DOHH2 (cell line): Measurements from ENCODE around the gene SPATA17.
"Not testable (repeated sequence)": the region's sequence is repeated elsewhere in the genome, so short reads cannot be mapped to it uniquely, and the experiment has no call there.

Experiments used
- H3F3A ChIP-seq: fragments of 200-600 bp; sonication (generic), shearing (Covaris generic); 2 replicates; pipeline ENCODE4 v1.6.0; 2016; ENCODE audit warnings: antibody characterized with exemption, mild to moderate bottlenecking; ENCODE audit not compliant: control insufficient read depth, insufficient read depth
- H3K27ac ChIP-seq: fragments of 200-600 bp; sonication (generic); 2 replicates; pipeline ENCODE4 v1.5.1; 2014; ENCODE audit warnings: low read depth, mild to moderate bottlenecking, low read length, moderate library complexity
- H3K27me3 ChIP-seq: fragments of 200-600 bp; sonication (generic); 2 replicates; pipeline ENCODE4 v1.6.1; 2014; ENCODE audit warnings: mild to moderate bottlenecking, low read length, mixed read lengths; ENCODE audit not compliant: control insufficient read depth
- H3K36me3 ChIP-seq: fragments of 200-600 bp; sonication (generic); 2 replicates; pipeline ENCODE4 v1.6.1; 2014; ENCODE audit warnings: mild to moderate bottlenecking, low read length, moderate library complexity, mixed read lengths; ENCODE audit not compliant: control insufficient read depth
- H3K4me1 ChIP-seq: fragments of 200-600 bp; sonication (generic); 2 replicates; pipeline ENCODE4 v1.6.1; 2014; ENCODE audit warnings: mild to moderate bottlenecking, low read length, mixed read lengths; ENCODE audit not compliant: control insufficient read depth
- H3K4me2 ChIP-seq: fragments of 200-600 bp; sonication (generic); 2 replicates; pipeline ENCODE4 v1.6.0; 2014; ENCODE audit warnings: mild to moderate bottlenecking, low read length, moderate library complexity
- H3K4me3 ChIP-seq: fragments of 200-600 bp; sonication (generic); 2 replicates; pipeline ENCODE4 v1.5.1; 2014; ENCODE audit warnings: mild to moderate bottlenecking, low read length, mixed read lengths
- H3K79me2 ChIP-seq: fragments of 200-600 bp; sonication (generic); 2 replicates; pipeline ENCODE4 v1.6.1; 2014; ENCODE audit warnings: mild to moderate bottlenecking, low read length, mixed read lengths; ENCODE audit not compliant: control insufficient read depth
- H3K9me2 ChIP-seq: fragments of 200-600 bp; sonication (generic); replicated peaks from 2 replicates; pipeline ENCODE4 v1.6.1; 2014; ENCODE audit warnings: mild to moderate bottlenecking, low read length, mixed read lengths; ENCODE audit not compliant: control insufficient read depth
- H3K9me3 ChIP-seq: fragments of 200-600 bp; sonication (generic); 2 replicates; pipeline ENCODE4 v1.6.1; 2014; ENCODE audit warnings: antibody characterized with exemption, low read length, mixed read lengths; ENCODE audit not compliant: control insufficient read depth, insufficient read depth
- H4K20me1 ChIP-seq: fragments of 200-600 bp; sonication (generic); 2 replicates; pipeline ENCODE4 v1.6.0; 2014; ENCODE audit warnings: low read depth, mild to moderate bottlenecking, antibody characterized with exemption, low read length, moderate library complexity; ENCODE audit not compliant: control insufficient read depth, insufficient read depth
- CTCF ChIP-seq: fragments of 200-600 bp; sonication (generic); IDR thresholded peaks from one replicate; pipeline ENCODE4 v1.5.1; 2014; ENCODE audit warnings: antibody characterized with exemption, mild to moderate bottlenecking, low read depth, low read length; ENCODE audit not compliant: poor library complexity, severe bottlenecking
- EZH2phosphoT487 ChIP-seq: fragments of 200-600 bp; sonication (generic); IDR thresholded peaks from 2 replicates; pipeline ENCODE4 v1.6.1; 2017; ENCODE audit warnings: borderline replicate concordance, mild to moderate bottlenecking, antibody characterized with exemption, low read length, moderate library complexity, mixed read lengths

The SPATA17 gene

GRCh38 chr1:217630711-217631591 lies at the start of gene SPATA17, which contains the start of gene GPATCH2:
Gene SPATA17 (plus strand): TSS chr1:217631344. CDS start chr1:217631379, 35 bp downstream.
Gene GPATCH2 (minus strand): TSS chr1:217631090. CDS start chr1:217630971, 119 bp downstream.
- no peaks in the 10 kb centered on the region for H3K9me2 ChIP-seq
- H3K4me2 ChIP-seq: peak within 1 kb of the TSS; percentile 90
- H3K36me3 ChIP-seq: no peaks in the 10 kb centered on the region
- H3K4me1 ChIP-seq: peaks cover 23% of the 10 kb centered on the region
- no peaks in the 10 kb centered on the region for H4K20me1 ChIP-seq
- H3K79me2 ChIP-seq: peaks cover 49% of the 10 kb centered on the region
- H3K4me3 ChIP-seq: peak within 1 kb of the TSS; percentile 98
- peak within 1 kb of the TSS; percentile 76 for H3K27ac ChIP-seq
- H3K9me3 ChIP-seq: no peaks in the 10 kb centered on the region
- H3K27me3 ChIP-seq: no peaks in the 10 kb centered on the region
- TF ChIP-seq EZH2phosphoT487 (no peak), CTCF (no peak)
- H3F3A ChIP-seq: no peaks in the 10 kb centered on the region

DNA sequence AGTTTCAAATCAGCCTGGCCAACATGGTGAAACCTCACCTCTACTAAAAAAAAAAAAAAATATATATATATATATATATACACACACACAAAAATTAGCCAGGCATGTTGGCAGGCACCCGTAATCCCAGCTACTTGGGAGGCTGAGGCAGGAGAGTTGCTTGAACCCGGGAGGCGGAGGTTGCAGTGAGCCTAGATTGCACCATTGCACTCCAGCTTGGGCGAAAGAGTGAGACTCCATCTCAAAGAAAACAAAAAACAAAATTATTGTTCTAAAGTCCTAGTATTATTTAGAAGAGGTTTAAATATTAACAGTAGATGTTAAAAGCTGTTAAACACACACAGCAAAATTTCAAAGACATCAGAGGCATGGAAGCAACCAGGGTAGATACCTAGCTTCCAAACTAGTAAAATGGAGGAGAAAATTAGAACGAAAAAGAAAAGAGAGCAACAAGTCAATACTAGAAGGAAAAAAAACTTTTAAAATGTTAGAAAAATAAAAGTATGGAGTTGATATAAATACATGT lies 46.8 kb upstream of the SPATA17 start:
- H3K4me3 ChIP-seq, H3K27ac ChIP-seq, H3K27me3 ChIP-seq: not testable (repeated sequence)

GRCh38 chr1:217585577-217585976 lies 45.6 kb upstream of the SPATA17 start:
- H3K9me3 ChIP-seq: no peaks in the 10 kb centered on the region
- H3K4me1 ChIP-seq: no peaks in the 10 kb centered on the region
- H3K36me3 ChIP-seq: no peaks in the 10 kb centered on the region
- TF ChIP-seq EZH2phosphoT487: no peak
- TF ChIP-seq CTCF: no peak
- no peaks in the 10 kb centered on the region for H4K20me1 ChIP-seq
- no peak overlapping the region for H3K27ac ChIP-seq
- no peak overlapping the region for H3K4me3 ChIP-seq
- H3F3A ChIP-seq: no peaks in the 10 kb centered on the region
- H3K4me2 ChIP-seq: no peak overlapping the region
- H3K27me3 ChIP-seq: no peaks in the 10 kb centered on the region
- no peaks in the 10 kb centered on the region for H3K79me2 ChIP-seq
- no peaks in the 10 kb centered on the region for H3K9me2 ChIP-seq

More for the DNA sequence above, 46.8 kb upstream of the SPATA17 start:
- H3K4me1 ChIP-seq, H3K4me2 ChIP-seq, H3K9me3 ChIP-seq, H3K36me3 ChIP-seq, H3K9me2 ChIP-seq, H3K79me2 ChIP-seq, H3F3A ChIP-seq, H4K20me1 ChIP-seq: not testable (repeated sequence)

DNA sequence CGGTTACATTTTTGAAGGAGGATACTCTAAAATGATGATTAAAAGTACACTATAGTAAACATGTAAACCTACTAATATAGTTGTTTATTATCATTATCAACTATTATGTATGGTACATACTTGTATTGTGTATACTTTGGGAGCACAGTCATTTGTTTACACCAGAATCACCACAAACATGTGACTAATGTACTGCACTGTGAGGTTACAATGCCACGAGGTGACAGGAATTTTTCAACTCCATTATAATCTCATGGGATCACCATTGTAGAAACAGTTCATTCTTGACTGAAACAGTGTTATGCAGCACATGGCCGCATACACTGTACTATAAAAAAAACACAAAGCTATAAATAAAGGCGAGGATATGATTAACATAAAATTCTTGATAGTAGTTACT lies 44.6 kb upstream of the SPATA17 start:
- no peaks in the 10 kb centered on the region for H3K27me3 ChIP-seq
- no peaks in the 10 kb centered on the region for H3F3A ChIP-seq
- no peaks in the 10 kb centered on the region; the same call in 1 of the 2 replicates for H3K4me1 ChIP-seq
- H3K9me2 ChIP-seq: no peaks in the 10 kb centered on the region
- no peak for TF ChIP-seq CTCF
- no peak for TF ChIP-seq EZH2phosphoT487
- no peaks in the 10 kb centered on the region for H3K36me3 ChIP-seq
- H3K79me2 ChIP-seq: no peaks in the 10 kb centered on the region
- no peaks in the 10 kb centered on the region for H3K9me3 ChIP-seq
- no peak overlapping the region for H3K4me3 ChIP-seq
- no peak overlapping the region for H3K27ac ChIP-seq
- H3K4me2 ChIP-seq: no peak overlapping the region
- H4K20me1 ChIP-seq: no peaks in the 10 kb centered on the region
